ENCODE measurements around the gene PROCR.
"Not testable (repeated sequence)": the region's sequence is repeated elsewhere in the genome, so short reads cannot be mapped to it uniquely, and the experiment has no call there.

The PROCR gene

GRCh38 chr20:35171753-35172433 lies at the start of gene PROCR:
Gene PROCR (plus strand): TSS chr20:35172072. CDS start chr20:35172155, 83 bp downstream.
- peak in 1 of 2 experiments; percentile 3 for DNase-seq

GRCh38 chr20:35122756-35123405 lies 49.0 kb upstream of the PROCR start:
- DNase-seq: no peak

GRCh38 chr20:35125753-35126152 lies 46.1 kb upstream of the PROCR start:
- DNase-seq: no peak

- DNase-seq: no peak
Observed at GRCh38 chr20:35129647-35130069, 42.2 kb upstream of the PROCR start.

GRCh38 chr20:35131934-35132333 lies 39.9 kb upstream of the PROCR start:
- DNase-seq: no peak

- no peak for DNase-seq
Observed at GRCh38 chr20:35133031-35133430, 38.8 kb upstream of the PROCR start.

GRCh38 chr20:35133735-35134134 lies 38.1 kb upstream of the PROCR start:
- no peak for DNase-seq

GRCh38 chr20:35134472-35134871 lies 37.4 kb upstream of the PROCR start:
- DNase-seq: no peak

GRCh38 chr20:35134880-35135279 lies 37.0 kb upstream of the PROCR start:
- DNase-seq: no peak

- no peak for DNase-seq
Observed at GRCh38 chr20:35135867-35136586, 35.8 kb upstream of the PROCR start.

- no peak for DNase-seq
Observed at GRCh38 chr20:35144694-35145093, 27.2 kb upstream of the PROCR start.

GRCh38 chr20:35145141-35145564 lies 26.7 kb upstream of the PROCR start:
- DNase-seq: no peak

GRCh38 chr20:35146299-35146919 lies 25.5 kb upstream of the PROCR start:
- no peak for DNase-seq

GRCh38 chr20:35146920-35147574 lies 24.8 kb upstream of the PROCR start, which contains the start of gene EDEM2:
Gene EDEM2 (minus strand): TSS chr20:35147336. CDS start chr20:35147258, 78 bp downstream.
- DNase-seq: peak; percentile 91 to 93

GRCh38 chr20:35147575-35148071 lies 24.2 kb upstream of the PROCR start:
- DNase-seq: peak in 1 of 2 experiments; percentile 18

- no peak for DNase-seq
Observed at GRCh38 chr20:35150846-35151579, 20.9 kb upstream of the PROCR start.

- no peak for DNase-seq
Observed at GRCh38 chr20:35151736-35152135, 20.1 kb upstream of the PROCR start.

GRCh38 chr20:35155936-35156335 lies 15.9 kb upstream of the PROCR start:
- no peak for DNase-seq

GRCh38 chr20:35156978-35157377 lies 14.9 kb upstream of the PROCR start:
- DNase-seq: no peak

GRCh38 chr20:35160341-35160740 lies 11.5 kb upstream of the PROCR start:
- not testable (repeated sequence) for DNase-seq

- not testable (repeated sequence) for DNase-seq
Observed at GRCh38 chr20:35164531-35164930, 7.3 kb upstream of the PROCR start.

Measured in stimulated activated CD4-positive, alpha-beta T cell treated with anti-CD3 and anti-CD28 coated beads, Interleukin-4, amount 100 ng/mL, for 4 hours (primary cell).